ENCODE results near the gene C16orf89.

DNA sequence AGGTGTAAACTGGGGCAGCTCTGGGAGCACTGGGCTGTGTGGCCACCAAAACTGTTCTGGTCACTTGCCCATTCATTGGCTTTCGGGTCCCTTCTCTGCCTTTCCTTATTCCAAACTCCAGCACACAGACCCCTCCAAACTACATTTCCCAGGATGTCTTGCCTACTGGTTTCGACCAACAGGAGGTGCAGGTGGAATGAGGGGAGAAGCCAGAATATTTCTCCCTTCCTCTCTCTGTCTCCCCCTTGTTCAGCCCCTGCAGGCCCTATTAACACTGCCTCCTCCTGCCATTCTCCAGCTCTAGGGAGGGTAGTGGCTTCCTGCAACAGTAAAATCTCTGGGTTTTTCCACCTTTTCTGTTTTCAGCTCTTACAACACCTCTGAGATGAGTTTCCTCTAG, 18.8 kb downstream of the C16orf89 start:
- TF ChIP-seq POLR2A (IDR thresholded peaks at IDR 0.05; ENCODE audit: low read length) (no peak), GATA1 (IDR thresholded peaks at IDR 0.05; ENCODE audit: low read depth, low read length) (no peak)
